ENCODE measurements around the gene CEP112.
"Not testable (repeated sequence)": the region's sequence is repeated elsewhere in the genome, so short reads cannot be mapped to it uniquely, and the experiment has no call there.

Gene CEP112

GRCh38 chr17:65685110-65685509, 506.8 kb downstream of the CEP112 start:
- H3K9me3 ChIP-seq (ENCODE audit: low read depth, low read length), result no peaks in the 10 kb centered on the region
- no peaks in the 10 kb centered on the region for H3K36me3 ChIP-seq (ENCODE audit: insufficient read depth, low read length)
- no peak overlapping the region for H3K27ac ChIP-seq
- H3K4me3 ChIP-seq, result no peak overlapping the region
- H3K9ac ChIP-seq (ENCODE audit: insufficient read length), result no peak overlapping the region
- DNase-seq (ENCODE audit: low read depth, low spot score), result no peak
- TF ChIP-seq FOXP2 (optimal IDR thresholded peaks at IDR 0.05; ENCODE audit: control extremely low read depth, extremely low read length, insufficient read depth) (no peak), POLR2AphosphoS5 (IDR thresholded peaks at IDR 0.05; ENCODE audit: borderline replicate concordance, low read depth, low read length) (no peak), EZH2 (IDR thresholded peaks at IDR 0.05) (no peak)

GRCh38 chr17:65684631-65685030, 507.3 kb downstream of the CEP112 start:
- no peak for TF ChIP-seq POLR2AphosphoS5 (IDR thresholded peaks at IDR 0.05; ENCODE audit: borderline replicate concordance, low read depth, low read length)
- TF ChIP-seq FOXP2 (optimal IDR thresholded peaks at IDR 0.05; ENCODE audit: control extremely low read depth, extremely low read length, insufficient read depth), result no peak
- no peak for TF ChIP-seq EZH2 (IDR thresholded peaks at IDR 0.05)

GRCh38 chr17:65683428-65683827, 508.5 kb downstream of the CEP112 start:
- Histone ChIP-seq H3K9ac (ENCODE audit: insufficient read length) (no peak overlapping the region), H3K4me3 (no peak overlapping the region), H3K27ac (no peak overlapping the region), H3K9me3 (ENCODE audit: low read depth, low read length) (no peaks in the 10 kb centered on the region), H3K36me3 (ENCODE audit: insufficient read depth, low read length) (no peaks in the 10 kb centered on the region)
- no peak for DNase-seq (ENCODE audit: low read depth, low spot score)
- TF ChIP-seq EZH2 (IDR thresholded peaks at IDR 0.05) (no peak), POLR2AphosphoS5 (IDR thresholded peaks at IDR 0.05; ENCODE audit: borderline replicate concordance, low read depth, low read length) (no peak)

More at GRCh38 chr17:65684631-65685030, 507.3 kb downstream of the CEP112 start:
- Histone ChIP-seq H3K36me3 (ENCODE audit: insufficient read depth, low read length) (no peaks in the 10 kb centered on the region), H3K4me3 (no peak overlapping the region), H3K9me3 (ENCODE audit: low read depth, low read length) (no peaks in the 10 kb centered on the region), H3K9ac (ENCODE audit: insufficient read length) (no peak overlapping the region), H3K27ac (no peak overlapping the region)
- no peak for DNase-seq (ENCODE audit: low read depth, low spot score)

GRCh38 chr17:65681763-65682162, 510.2 kb downstream of the CEP112 start:
- H3K36me3 ChIP-seq (ENCODE audit: insufficient read depth, low read length); H3K27ac ChIP-seq; DNase-seq (ENCODE audit: low read depth, low spot score); H3K9me3 ChIP-seq (ENCODE audit: low read depth, low read length); H3K4me3 ChIP-seq; H3K9ac ChIP-seq (ENCODE audit: insufficient read length): not testable (repeated sequence)

- Histone ChIP-seq H3K36me3 (ENCODE audit: insufficient read depth, low read length) (no peaks in the 10 kb centered on the region), H3K9me3 (ENCODE audit: low read depth, low read length) (no peaks in the 10 kb centered on the region), H3K4me3 (no peak overlapping the region), H3K27ac (no peak overlapping the region), H3K9ac (ENCODE audit: insufficient read length) (no peak overlapping the region)
- no peak for DNase-seq (ENCODE audit: low read depth, low spot score)
- TF ChIP-seq EZH2 (IDR thresholded peaks at IDR 0.05), result no peak
- TF ChIP-seq FOXP2 (optimal IDR thresholded peaks at IDR 0.05; ENCODE audit: control extremely low read depth, extremely low read length, insufficient read depth), result no peak
- no peak for TF ChIP-seq POLR2AphosphoS5 (IDR thresholded peaks at IDR 0.05; ENCODE audit: borderline replicate concordance, low read depth, low read length)
Observed at GRCh38 chr17:65679165-65679845, 512.6 kb downstream of the CEP112 start.

GRCh38 chr17:65678546-65678945, 513.4 kb downstream of the CEP112 start:
- Histone ChIP-seq H3K27ac (no peak overlapping the region), H3K36me3 (ENCODE audit: insufficient read depth, low read length) (no peaks in the 10 kb centered on the region), H3K9ac (ENCODE audit: insufficient read length) (no peak overlapping the region), H3K9me3 (ENCODE audit: low read depth, low read length) (no peaks in the 10 kb centered on the region), H3K4me3 (no peak overlapping the region)
- TF ChIP-seq FOXP2 (optimal IDR thresholded peaks at IDR 0.05; ENCODE audit: control extremely low read depth, extremely low read length, insufficient read depth) (no peak), EZH2 (IDR thresholded peaks at IDR 0.05) (no peak), POLR2AphosphoS5 (IDR thresholded peaks at IDR 0.05; ENCODE audit: borderline replicate concordance, low read depth, low read length) (no peak)
- no peak for DNase-seq (ENCODE audit: low read depth, low spot score)

- Histone ChIP-seq H3K9me3 (ENCODE audit: low read depth, low read length) (no peaks in the 10 kb centered on the region), H3K4me3 (no peak overlapping the region), H3K36me3 (ENCODE audit: insufficient read depth, low read length) (no peaks in the 10 kb centered on the region), H3K9ac (ENCODE audit: insufficient read length) (no peak overlapping the region), H3K27ac (no peak overlapping the region)
- no peak for DNase-seq (ENCODE audit: low read depth, low spot score)
- TF ChIP-seq EZH2 (IDR thresholded peaks at IDR 0.05), result no peak
- TF ChIP-seq FOXP2 (optimal IDR thresholded peaks at IDR 0.05; ENCODE audit: control extremely low read depth, extremely low read length, insufficient read depth), result no peak
- TF ChIP-seq POLR2AphosphoS5 (IDR thresholded peaks at IDR 0.05; ENCODE audit: borderline replicate concordance, low read depth, low read length), result no peak
Observed at GRCh38 chr17:65677932-65678331, 514.0 kb downstream of the CEP112 start.

- no peaks in the 10 kb centered on the region for H3K9me3 ChIP-seq (ENCODE audit: low read depth, low read length)
- TF ChIP-seq FOXP2 (optimal IDR thresholded peaks at IDR 0.05; ENCODE audit: control extremely low read depth, extremely low read length, insufficient read depth), result no peak
- no peak for TF ChIP-seq EZH2 (IDR thresholded peaks at IDR 0.05)
- TF ChIP-seq POLR2AphosphoS5 (IDR thresholded peaks at IDR 0.05; ENCODE audit: borderline replicate concordance, low read depth, low read length), result no peak
- H3K9ac ChIP-seq (ENCODE audit: insufficient read length), result no peak overlapping the region
- DNase-seq (ENCODE audit: low read depth, low spot score), result no peak
- no peak overlapping the region for H3K27ac ChIP-seq
- no peaks in the 10 kb centered on the region for H3K36me3 ChIP-seq (ENCODE audit: insufficient read depth, low read length)
- no peak overlapping the region for H3K4me3 ChIP-seq
Observed at GRCh38 chr17:65674246-65675045, 517.5 kb downstream of the CEP112 start.

Data from SK-N-MC (cell line).